Measurements from ENCODE around the gene WDR45.
"Not testable (repeated sequence)": the region's sequence is repeated elsewhere in the genome, so short reads cannot be mapped to it uniquely, and the experiment has no call there.

Gene WDR45

DNA sequence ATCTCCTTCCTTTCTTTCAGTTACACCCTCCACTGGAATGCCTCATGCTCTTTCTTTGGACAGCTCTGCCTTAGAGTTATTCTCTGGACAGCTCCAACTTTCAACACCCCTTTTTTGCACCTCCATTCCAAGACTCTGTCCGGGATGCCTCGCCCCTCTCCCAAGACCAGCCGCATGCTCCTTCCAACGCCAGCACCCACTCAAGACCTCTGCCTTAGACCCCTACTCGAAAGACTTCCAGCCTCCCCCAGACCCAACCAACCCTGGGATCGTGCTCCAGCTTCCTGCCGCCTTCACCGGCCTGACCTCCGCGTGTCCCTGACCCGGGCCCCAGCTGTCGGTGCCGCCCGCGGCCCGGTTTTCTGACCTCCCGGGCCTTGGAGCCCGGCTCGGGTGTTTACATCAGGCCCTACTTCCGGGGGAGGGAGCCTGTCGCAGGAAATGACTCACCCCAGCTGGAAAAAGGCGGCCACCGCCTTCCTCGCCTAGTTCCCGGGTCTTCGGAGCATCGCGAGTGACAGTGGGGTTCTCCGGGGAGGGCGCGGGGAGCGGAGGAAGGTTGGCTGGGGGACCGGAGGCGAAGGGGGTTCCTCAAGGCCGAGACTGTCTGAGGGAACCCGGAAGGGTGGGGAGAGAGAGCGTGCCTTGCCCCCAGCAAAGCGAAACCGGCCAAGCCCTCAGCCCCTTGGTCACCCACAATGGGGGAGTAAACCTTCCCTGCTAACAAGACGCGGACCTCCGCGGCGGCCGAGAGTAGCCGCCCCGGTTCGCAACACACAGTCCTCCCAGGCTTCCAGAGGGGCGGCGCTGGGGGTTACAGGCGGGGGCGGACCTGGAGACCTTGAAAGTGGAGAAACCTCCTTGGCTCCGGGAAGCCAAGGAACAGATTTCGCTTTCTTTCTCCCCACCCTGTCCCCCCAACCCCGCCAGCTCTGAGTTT lies at the start of gene WDR45:
Gene WDR45, minus strand, starts transcription at position 399 of the 940 bp plus-strand sequence. CDS start 1,792 bp downstream, outside the sequence.
- DNase-seq (ENCODE audit: low read depth in 2 of 2, low spot score in 1 of 2) = peak; percentile 35 to 54

DNA sequence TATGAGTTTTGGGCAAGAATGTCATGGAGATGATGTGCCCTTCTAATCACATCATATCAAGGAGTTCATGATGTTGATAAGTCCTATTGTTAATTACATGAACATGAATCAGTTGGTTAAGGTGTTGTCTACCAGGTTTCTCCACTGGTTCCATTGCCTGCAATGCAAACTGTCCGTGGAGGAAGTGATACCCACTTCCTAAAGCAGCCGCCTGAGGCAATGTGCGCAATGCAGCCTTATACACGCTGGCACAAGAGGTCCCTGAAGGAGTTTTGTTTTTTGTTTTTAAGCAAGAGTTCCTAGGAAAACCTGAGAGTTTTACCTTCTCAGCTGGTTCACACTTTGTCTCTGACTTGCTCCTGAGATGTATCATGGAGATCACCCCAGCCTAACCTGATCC lies 49.7 kb upstream of the WDR45 start:
- no peak for DNase-seq (ENCODE audit: low read depth in 2 of 2, low spot score in 1 of 2)

DNA sequence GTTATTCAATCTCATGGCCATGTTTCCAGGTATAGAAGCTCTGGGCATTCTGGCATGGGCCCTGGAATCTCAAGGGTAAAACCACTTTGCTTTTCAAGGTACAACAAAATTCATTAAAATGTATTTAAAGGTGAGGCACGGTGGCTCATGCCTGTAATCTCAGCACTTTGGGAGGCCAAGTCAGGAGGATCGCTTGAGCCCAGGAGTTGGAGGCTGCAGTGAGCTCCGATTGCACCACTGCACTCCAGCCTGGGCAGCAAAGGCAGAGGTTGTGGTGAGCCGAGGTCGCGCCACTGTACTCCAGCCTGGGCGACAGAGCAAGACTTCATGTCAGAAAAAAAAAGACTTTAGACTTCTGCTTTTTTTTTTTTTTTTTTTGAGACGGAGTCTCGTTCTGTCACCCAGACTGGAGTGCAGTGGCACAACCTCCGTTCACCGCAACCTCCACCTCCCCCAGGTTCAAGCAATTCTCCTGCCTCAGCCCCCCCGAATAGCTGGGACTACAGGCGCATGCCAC lies 48.1 kb upstream of the WDR45 start:
- DNase-seq (ENCODE audit: low read depth in 2 of 2, low spot score in 1 of 2) = not testable (repeated sequence)

DNA sequence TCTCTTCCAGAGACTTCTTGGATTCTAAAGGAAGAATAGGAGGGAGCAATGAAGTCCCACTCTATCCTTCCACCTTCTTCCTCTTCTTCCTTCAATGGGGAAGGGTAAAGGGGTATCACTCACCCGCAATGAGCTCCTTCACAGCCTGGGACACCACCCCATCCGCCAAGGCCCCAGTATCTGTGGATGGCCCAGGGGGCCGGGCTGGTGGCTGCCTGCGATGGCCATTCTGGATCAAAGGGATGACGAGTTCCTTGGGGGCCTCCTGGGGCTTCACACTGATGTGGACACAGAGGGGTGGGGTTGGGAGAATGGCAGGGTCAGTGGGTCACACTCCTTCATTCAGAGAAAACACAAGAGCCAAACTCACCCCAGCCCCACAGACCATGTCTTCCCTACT lies 42.8 kb upstream of the WDR45 start:
- no peak for DNase-seq (ENCODE audit: low read depth in 2 of 2, low spot score in 1 of 2)

DNA sequence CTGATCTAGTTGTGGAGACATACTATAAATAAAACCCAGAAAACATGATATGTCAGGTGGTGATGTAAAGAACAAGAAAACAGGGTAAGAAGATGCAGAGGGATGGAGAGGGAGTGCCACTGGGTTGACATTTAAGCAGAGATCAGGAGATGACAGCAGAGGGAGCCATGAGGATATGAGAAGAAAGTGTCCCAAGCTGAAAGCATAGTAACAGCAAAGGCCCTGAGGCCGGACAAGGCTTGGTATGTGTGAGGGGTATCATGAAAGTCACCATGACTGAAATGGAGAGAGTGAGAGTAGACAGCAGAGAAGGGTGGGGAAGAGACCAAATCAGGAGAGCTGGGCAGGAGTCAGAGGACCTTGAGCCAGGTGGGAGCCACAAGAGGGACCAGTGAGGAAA lies 40.4 kb upstream of the WDR45 start:
- DNase-seq (ENCODE audit: low read depth in 2 of 2, low spot score in 1 of 2) = no peak

DNA sequence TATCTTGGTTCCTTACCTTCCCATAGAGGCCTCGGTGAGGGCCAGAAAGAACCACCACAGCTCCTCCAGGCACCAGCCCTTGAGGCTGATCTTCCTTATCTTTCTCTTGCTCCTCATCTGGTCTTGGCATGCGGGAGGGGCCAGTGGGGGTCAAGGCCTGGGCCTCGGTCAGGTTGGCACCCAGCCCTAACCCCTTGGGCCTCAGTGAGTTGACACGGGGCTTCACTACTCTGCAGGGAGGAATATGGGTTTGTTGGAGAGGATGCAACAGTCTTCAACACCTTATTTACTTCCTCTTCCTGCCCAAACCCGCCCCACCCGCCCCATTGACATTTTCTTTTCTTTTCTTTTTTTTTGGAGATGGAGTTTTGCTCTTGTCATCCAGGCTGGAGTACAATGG lies 37.9 kb upstream of the WDR45 start:
- DNase-seq (ENCODE audit: low read depth in 2 of 2, low spot score in 1 of 2) = no peak

DNA sequence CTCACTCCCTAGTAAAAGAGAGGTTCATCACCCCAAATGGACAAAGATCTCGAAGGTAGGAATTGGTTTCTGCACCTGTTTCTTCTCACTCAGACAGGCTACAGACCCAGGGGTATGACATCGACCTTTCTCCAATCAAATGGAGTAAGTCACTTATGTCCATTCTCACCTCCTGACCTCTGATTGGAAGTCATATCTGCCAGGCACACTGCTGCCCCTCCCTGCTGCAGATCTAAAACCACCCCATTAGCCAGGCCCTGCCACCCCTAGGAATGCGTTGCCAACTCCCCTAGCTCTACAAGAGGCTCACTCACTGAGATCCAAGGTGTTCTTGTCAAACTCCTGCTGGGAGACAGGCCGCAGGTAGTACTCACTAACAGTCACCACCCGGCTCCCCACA lies 37.0 kb upstream of the WDR45 start:
- no peak for DNase-seq (ENCODE audit: low read depth in 2 of 2, low spot score in 1 of 2)

DNA sequence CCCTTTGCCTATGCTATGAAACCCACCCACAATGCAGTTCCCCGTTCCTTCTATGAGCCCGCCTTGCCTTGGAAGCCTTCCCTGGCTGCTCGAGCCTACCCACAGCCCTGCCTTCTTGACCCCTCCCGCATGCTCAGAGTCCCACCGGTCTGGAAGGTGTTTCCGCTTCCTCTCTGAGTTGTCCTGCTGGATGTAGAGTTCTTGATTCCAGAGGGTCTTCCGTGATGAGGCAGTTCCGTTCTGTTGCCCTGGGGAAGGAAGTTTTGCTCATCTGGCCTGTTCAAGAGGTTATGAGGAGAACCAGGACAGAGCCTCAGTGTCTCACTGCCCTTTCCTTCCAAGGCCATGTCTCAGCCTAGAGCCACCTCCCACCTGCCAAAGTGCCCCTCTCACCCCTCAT lies 36.4 kb upstream of the WDR45 start:
- no peak for DNase-seq (ENCODE audit: low read depth in 2 of 2, low spot score in 1 of 2)

DNA sequence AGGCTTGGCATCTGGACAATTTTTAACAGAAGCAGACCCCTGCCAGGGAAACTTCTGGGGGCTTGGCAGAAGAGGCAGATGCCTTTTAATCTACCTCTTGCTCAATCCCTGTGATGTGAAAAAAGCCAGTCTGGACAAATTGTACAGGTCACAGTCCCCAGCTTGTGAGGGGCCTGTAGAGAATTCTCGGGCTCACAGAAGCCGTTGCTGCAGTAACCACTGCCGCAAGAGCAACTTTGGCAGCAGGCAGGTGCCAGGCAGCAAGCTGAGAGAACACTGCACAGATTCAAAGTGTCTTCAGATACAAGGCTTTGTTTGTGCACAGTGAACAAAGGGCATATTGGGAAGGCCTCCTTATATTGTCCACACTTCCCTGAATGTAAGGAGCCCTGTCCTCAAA lies 32.1 kb upstream of the WDR45 start:
- no peak for DNase-seq (ENCODE audit: low read depth in 2 of 2, low spot score in 1 of 2)

DNA sequence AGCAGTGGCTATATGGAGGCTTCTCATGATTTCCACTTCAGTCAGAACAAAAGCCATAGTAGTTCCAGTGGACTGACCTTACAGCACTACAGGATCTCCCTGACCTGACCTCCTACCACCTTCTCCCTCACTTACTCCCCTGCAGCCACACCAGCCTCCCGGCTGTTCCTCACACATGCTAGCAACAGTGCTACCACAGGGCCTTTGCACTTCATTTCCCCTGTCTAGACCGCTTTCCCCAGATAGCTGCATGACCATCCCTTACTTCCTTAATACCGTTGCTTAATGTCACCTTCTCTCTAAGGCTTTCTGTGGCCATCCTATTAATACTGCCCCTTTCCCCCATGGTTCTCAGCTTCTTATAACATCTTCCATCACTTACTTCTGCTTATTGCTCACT lies 30.7 kb upstream of the WDR45 start:
- no peak for DNase-seq (ENCODE audit: low read depth in 2 of 2, low spot score in 1 of 2)

DNA sequence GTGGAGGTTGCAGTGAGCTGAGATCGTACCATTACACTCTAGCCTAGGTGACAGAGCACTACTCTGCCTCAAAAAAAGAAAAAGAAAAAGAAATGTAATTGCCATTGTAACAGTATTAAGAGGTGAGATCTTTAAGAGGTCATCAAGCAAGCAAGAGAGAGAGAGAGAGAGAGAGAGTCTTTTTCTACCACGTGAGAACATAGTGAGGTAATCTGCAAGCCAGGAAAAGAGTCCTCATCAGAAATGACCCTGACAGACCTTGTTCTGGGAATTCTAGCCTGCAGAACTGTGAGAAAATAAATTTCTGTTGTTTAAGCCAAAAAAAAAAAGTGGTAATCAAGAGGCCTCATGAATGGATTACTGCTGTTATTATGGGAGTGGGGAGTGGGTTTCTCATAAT lies 29.0 kb upstream of the WDR45 start:
- DNase-seq (ENCODE audit: low read depth in 2 of 2, low spot score in 1 of 2) = no peak

DNA sequence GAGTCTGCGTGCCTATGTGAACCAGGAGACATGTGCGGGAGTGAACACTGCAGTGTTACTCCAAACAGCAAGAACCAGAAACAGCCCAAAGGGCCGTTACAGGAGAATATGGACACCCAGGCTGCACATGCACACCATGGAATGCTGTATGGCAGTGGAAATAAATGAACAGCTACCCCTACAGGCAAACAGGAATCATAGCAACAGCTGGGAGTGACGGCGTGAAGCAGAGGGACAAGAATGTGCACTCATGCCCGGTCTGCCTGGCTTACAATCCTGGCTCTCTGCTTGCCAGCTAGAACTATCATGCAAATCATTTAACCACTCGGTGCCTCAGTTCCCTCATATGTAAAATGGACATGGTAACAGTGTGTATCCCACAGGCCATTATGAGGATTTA lies 27.2 kb upstream of the WDR45 start:
- no peak for DNase-seq (ENCODE audit: low read depth in 2 of 2, low spot score in 1 of 2)

DNA sequence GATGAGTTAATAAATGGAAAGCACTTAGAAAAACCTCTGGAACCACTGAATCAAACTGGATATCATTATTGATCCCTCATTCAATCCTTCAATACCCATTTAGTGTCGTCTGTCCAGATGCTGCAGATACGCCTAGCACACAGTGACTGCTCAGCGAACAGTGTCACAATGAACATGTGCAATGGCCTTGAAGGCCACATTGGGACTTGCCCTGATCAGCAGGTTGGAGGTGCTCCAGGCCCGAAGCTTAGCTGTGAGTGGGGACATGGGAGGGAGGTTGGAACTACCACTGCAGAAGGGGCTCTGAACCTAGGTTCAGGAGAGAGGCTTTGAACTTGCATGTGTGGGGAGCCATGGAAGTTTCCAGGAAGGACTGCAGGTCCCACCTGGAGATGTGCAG lies 26.6 kb upstream of the WDR45 start:
- DNase-seq (ENCODE audit: low read depth in 2 of 2, low spot score in 1 of 2) = no peak

DNA sequence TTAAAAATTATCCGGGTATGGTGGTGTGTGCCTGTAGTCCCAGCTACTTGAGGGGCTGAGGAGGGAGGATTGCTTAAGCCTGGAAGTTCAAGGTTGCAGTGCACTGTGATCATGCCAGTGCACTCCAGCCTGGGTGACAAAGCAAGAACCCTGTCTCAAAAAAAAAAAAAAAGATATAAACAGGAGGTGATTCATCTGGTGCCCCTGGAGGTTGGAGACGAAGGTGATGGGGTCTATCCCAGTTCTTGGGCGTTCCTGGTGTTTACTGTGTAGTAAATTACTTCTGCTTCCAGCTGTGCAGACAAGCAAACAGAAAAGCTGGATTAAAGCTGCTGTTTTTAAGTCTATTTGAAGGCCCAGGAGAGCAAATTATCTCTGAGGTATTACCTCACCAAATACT lies 23.9 kb upstream of the WDR45 start:
- DNase-seq (ENCODE audit: low read depth in 2 of 2, low spot score in 1 of 2) = no peak

DNA sequence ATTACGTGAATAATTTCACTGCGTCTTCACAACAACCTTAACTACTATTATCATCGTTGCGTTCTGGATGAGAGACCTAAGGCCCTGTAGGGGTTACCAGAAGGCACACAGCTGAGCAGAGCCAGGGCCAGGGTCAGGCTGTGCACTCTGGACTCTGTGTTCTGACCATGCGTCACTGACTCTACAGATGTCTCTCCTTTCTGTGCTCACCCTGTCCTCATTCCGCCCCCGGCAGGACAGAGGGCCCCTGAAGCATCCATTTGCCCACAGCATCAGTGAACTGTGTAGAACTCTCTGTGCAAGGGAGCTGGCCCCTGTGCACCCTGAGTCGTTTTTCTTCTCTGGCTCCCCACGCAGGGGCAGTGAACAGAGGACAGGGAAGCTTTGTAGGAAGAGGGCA lies 22.5 kb upstream of the WDR45 start:
- DNase-seq (ENCODE audit: low read depth in 2 of 2, low spot score in 1 of 2) = no peak

DNA sequence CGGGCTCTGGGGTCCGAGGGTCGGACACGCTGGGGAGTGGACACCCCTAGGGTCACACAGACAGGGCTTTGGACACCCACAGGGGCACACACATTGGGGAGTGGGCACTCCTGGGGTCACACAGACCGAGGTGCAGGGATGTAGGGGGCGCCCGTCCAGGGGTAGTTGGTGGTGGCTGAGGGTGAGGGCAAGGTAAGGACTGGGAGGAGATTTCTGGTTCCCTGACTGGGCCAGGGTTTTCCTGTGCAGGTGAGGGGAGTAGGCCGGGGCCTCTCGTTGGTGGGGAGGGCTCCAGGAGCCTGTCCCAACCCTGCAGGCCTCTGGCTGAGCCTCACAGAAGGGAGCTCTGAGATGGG lies 21.9 kb upstream of the WDR45 start:
- no peak for DNase-seq (ENCODE audit: low read depth in 2 of 2, low spot score in 1 of 2)

DNA sequence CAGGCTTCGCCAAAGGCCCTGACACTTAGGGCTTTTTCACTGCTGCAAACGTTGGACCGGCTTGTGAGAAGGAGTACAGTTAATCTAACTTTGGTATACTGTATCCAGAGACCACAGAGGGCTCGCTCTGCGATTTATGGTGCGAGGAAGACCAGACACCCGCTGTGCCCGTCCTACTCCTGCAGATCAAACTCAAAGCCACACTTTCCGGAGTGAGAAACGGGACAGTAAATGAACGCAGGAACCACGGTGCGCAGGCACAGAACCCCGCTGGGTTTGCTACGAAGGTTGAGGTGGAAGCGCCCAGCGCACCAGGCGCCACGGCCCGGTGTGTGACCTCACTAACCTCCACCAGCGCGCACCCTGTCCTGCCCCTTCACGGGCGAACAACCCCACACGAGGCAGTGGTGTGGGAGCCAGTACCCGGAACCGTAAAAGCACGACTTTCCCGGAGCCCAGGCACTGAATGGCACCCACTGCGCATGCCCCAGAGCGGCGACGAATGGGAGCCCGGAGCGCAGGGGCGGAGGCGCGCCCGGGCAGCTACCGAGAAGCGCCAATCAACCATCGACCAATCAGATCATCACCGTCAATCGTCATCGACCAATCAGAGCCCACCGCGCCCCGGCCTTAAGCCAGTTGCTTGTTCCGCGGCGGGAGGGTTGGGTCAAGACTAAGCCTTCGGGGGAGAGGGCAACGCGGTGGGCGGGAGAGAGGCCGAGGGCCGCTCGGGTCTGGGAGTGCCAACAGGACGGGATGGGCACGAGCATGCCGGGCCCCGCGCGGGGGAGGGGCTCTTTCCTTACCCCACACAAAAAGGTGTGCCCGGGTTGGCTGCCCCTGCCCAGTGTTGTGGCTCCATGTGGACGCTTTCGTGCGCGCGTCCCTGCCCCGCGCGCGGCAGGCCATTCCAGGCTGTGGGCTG lies 21.3 kb upstream of the WDR45 start:
- peak; percentile 70 to 79 for DNase-seq (ENCODE audit: low read depth in 2 of 2, low spot score in 1 of 2)

DNA sequence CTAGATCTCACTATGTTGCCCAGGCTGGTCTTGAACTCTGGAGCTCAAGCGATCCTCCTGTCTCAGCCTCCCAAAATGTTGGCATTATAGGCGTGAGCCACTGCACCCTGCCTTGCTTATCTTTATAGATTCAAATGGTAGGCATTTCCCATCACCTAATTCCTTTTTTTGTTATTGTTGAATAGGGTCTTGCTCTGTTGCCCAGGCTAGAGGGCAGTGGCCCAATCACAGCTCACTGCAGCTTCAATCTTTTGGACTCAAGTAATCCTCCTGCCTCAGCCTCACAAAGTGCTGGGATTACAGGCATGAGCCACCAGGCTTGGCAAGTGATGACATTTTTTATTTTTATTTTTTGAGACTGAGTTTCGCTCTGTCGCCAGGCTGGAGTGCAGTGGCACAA lies 16.7 kb upstream of the WDR45 start:
- DNase-seq (ENCODE audit: low read depth in 2 of 2, low spot score in 1 of 2) = no peak

DNA sequence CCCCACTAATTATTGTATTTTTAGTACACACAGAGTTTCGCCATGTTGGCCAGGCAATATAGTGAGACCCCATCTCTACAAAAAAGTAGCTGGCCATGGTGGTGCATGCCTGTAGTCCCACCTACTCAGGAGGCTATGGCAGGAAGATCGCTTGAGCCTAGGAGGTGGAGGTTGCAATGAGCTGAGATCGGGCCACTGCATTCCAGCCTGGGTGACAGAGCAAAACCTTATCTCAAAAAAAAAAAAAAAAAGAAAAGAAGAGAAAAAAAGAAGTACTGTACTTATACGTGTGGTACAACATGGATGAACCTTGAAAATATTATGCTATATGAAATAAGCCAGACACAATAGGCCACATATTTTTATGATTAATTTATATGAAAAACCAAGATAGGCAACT lies 9.9 kb upstream of the WDR45 start:
- DNase-seq (ENCODE audit: low read depth in 2 of 2, low spot score in 1 of 2) = no peak

DNA sequence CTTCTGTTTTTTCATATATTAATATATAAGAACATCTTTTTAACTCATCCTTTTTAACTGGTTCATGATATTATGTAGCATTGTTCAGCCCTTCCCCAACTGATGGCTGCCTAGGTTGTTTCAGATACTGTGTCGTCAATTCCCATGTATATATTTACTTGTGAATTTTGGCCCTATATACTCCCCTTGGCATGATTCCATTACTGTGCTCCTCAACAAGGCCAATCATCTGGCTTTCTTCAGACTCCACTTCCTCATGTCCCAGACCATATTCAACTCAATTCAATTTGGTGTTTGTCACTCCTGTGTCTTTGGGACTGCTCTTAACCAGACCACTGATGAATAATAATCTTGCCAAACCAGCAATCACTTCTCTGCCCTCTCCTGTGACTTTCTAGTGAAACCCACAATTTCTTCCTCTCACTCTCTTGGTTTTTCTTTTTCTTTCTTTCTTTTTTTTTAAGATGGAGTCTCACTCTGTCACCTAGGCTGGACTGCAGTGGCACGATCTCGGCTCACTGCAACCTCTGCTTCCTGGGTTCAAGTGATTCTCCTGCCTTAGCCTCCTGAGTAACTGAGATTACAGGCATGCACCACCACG lies 2.7 kb upstream of the WDR45 start:
- DNase-seq (ENCODE audit: low read depth in 2 of 2, low spot score in 1 of 2) = no peak

DNA sequence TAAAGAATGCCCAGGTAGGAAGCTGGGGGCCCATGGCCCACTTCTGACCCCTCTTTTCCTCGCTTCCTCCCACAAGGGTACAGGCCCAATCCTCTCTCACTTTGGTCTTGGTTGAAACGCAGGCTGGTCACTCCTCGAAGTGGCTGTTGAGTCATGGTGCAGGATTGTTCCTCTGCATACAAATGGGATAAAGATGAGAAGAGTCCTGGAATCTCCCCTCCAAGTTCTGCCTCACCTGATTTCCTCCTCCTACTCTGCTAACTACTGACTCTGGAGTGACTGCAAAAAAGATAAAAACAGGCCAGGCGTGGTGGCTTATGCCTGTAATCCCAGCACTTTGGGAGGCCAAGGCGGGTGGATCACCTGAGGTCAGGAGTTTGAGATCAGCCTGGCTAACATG lies 1.7 kb downstream of the WDR45 start:
- DNase-seq (ENCODE audit: low read depth in 2 of 2, low spot score in 1 of 2) = no peak

DNA sequence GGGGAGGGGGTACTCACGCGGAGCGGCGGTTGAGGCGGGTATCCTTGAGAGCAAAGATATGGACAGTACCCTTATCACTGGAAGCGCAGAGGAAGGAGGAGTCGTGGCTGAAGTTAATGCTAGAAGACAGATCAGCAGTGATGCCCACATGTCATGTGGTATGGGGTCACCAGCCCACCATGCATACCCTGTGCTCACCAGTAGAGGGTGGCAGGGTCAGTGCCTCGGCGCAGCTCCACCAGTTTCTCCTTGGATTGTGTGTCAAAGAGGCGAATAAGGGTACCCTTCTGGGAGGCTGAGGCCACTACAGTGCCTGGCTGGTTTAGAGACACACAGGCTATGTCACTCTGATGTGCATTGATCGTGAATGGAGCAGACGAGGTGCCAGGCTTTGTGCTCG lies 4.3 kb downstream of the WDR45 start:
- no peak for DNase-seq (ENCODE audit: low read depth in 2 of 2, low spot score in 1 of 2)

All from stimulated activated CD8-positive, alpha-beta memory T cell treated with anti-CD3 and anti-CD28 coated beads, Interleukin-4, amount 100 ng/mL, for 4 hours (primary cell).